Measurements from ENCODE around the gene ZNF354C.

GRCh38 chr5:179114756-179115155 lies 54.6 kb downstream of the ZNF354C start:
- no peak for TF ChIP-seq EZH2 (IDR thresholded peaks at IDR 0.05)
- no peak for TF ChIP-seq POLR2AphosphoS5 (IDR thresholded peaks at IDR 0.05; ENCODE audit: borderline replicate concordance, low read depth, low read length)

All from SK-N-MC (cell line).